GM12872 (cell line): ENCODE results near the gene JMJD1C.

Experiments used
- TF ChIP-seq, protein P1 (sequence below): IDR thresholded peaks from 3 replicates; pipeline ENCODE4 v1.5.1; 2011; ENCODE audit warnings: low read depth, mild to moderate bottlenecking, low read length, moderate library complexity; ENCODE audit not compliant: insufficient read depth

JMJD1C gene

DNA sequence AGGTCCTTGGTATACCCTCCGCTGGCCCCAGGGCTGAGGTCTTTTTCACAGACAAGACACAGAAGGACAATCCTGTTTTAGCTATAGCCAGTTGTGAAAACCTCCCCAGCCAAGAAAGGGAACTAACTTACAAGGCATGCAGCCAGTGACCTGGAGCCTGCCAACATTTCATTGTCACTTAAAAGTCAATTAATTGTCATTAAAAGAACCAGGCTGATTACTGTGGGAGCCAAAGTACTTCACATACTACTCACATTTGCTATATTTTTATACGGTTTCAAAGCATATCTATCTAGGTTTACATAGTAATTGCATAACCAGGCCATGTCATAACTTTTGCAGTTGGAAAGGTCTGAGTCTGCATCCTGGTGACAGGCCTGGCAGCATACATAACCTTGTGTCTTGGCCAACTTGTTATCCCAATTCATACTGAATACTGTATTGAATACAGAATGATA lies 301.6 kb downstream of the JMJD1C start:
- TF ChIP-seq, protein P1, sequence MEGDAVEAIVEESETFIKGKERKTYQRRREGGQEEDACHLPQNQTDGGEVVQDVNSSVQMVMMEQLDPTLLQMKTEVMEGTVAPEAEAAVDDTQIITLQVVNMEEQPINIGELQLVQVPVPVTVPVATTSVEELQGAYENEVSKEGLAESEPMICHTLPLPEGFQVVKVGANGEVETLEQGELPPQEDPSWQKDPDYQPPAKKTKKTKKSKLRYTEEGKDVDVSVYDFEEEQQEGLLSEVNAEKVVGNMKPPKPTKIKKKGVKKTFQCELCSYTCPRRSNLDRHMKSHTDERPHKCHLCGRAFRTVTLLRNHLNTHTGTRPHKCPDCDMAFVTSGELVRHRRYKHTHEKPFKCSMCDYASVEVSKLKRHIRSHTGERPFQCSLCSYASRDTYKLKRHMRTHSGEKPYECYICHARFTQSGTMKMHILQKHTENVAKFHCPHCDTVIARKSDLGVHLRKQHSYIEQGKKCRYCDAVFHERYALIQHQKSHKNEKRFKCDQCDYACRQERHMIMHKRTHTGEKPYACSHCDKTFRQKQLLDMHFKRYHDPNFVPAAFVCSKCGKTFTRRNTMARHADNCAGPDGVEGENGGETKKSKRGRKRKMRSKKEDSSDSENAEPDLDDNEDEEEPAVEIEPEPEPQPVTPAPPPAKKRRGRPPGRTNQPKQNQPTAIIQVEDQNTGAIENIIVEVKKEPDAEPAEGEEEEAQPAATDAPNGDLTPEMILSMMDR, result no peak

DNA sequence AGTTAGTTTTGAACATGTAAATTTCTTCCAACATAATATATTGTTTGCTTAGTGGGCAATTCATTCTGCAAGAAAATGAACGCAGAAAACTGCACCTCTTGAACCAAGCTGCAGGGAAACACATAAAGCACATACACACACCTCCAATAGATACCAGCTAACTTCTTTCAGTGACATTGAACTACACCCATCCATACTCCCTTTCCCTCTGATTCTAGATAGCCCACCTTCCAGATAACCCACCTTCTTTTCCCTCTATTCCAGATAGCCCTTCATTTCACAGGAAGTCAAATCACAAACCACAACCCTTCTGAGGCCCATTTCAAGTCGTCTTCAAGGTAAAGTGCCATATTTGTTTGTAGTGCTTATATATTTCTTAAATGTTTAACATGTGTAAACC lies 304.2 kb downstream of the JMJD1C start:
- TF ChIP-seq, protein P1, result no peak

DNA sequence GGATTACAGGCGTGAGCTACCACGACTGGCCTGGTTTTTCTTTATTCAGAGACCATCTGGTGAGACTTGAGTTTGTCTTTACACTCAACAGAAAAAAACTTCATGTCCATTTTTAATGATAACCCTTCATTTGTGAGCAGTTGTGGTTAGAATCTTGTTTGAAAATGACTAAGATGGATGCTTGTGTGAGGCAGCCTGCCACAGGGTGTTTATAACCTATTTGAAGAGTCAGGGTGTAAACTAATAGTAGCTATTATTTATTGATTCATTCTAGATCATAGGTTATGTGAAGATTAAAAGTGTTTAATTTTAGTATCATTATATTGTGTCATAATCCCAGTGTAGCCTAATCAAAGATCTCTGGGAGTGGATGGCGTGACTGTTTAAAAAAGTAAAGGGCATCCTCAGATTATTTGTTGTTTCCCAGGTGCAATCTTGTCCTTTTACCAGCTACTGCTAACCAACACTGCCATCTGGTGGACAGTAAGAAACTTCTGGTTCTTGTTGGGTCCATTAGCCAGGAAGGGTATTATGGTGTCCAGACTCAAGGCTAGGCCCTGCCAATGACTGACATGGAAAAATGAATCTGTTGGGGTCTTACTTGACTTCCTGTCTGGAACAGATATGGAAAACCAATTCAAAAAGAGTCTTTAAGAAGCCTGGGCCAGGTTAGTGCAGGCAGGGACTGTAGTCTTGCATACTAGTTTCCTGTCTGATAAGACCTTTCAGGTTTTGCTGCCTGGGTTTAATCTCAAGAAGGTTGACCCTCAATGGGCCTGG lies 307.7 kb downstream of the JMJD1C start:
- TF ChIP-seq, protein P1, result peak; percentile 71

DNA sequence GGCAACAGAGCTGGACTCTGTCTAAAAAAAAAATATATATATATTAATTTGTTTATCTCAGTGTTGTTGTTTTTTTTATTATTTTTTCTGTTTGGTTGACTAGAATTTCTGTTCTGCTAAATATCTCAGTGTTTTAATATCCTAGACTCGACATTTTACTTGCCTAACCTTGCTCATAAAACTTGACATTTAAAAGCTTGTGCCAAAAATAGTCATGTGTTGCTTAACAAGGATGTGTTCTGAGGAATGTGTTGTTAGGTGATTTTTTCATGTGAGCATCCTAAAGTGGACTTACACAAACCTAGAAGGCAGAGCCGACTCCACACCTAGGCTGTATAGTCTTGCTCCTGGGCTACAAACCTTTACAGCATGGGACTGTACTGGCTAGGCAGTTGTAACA lies 309.5 kb downstream of the JMJD1C start:
- TF ChIP-seq, protein P1, result no peak

DNA sequence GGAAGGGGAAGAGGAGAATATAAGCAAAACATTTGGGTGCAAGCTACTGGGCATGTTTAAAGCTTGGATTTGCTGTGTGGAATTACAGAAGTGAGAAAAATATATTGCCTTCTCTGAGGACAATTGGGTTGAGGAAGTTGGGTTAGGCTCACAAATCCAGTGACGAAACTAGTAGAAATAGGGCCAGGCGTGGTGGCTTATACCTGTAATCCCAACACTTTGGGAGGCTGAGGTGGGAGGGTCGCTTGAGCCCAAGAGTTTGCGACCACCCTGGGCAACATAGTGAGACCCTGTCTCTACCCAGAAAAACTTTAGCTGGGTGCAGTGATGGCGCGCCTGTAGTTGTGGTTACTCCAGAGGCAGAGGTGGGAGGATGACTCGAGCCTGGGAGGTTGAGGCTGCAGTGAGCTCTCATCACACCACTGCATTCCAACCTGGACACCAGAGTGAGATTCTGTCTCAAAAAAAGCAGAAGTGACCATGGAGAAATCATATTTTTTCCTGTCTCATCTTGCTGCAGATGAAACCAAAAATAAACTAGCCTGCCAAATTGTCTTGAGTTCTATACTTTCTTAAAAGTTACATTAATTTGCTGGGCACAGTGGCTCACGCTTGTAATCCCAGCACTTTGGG lies 310.3 kb downstream of the JMJD1C start:
- TF ChIP-seq, protein P1, result no peak

DNA sequence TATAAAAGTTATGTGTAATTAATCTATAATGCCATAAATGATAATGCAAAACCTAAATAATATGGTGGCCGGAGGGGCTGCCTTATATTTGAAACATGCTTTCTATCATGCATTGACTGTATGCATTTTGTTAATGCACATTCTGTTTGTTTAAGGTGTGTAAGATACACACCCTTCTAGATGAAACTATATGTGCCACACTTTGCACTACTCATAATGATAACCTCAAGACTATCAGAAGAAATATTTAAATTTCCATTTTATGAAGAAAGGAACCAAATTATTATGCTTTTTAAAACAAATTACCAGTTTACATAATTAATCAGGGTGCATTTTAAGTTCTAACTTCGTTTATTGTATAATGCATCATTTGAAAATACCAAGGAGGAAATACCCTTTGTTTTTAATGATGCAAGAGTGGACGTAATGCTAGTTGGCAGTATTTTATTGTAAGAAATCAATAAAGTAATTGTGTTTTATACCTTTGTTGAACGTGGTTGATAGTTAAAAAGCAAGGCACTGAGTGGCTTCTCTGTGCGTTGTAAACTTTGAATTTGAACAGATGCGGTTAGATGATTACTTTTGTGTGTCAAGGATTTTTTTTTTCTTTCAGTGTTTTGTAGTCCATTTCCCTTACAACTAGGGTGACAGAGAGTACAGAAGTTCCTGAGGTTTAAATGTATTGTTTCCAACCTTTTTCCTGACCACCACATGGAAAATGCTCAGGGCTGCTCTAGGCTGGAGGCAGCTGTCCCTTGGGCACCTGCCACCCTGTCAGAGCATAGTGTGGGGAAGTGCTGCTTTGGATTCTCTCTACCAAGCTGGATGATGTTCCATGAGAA lies 311.0 kb downstream of the JMJD1C start:
- TF ChIP-seq, protein P1, result no peak

DNA sequence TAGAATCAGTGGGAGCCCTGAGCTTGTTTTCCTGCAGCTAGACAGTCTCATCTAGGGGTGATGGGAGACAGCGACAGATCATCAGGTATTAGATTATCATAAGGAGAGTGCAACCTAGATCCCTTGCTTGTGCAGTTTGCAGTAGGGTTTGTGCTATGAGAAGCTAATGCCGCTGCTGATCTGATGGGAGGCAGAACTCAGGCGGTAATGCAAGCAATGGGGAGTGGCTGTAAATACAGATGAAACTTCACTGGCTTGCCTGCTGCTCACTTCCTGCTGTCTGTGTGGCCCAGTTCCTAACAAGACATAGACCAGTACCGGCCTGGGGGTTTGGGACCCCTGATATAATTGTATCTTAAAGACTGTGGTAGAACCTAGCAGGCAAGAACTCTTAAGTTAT lies 315.0 kb downstream of the JMJD1C start:
- TF ChIP-seq, protein P1, result no peak
